Right cardiac atrium (tissue), 5 donors: ENCODE data around the gene IQCM. TPM values are rescaled to one million over a fixed set of nuclear protein-coding genes. Genes with fewer than 3 reads are reported as not detected.

Experiments used
- ATAC-seq, 2 donors: fragments of 200-7000 bp; cut with Tn5 transposase; one replicate each; pipeline versions ENCODE4 v1.8.0 to v1.9.1; 2020; ENCODE audit warnings: moderate library complexity in 2 of 2, mild to moderate bottlenecking in 1 of 2
- DNase-seq, 3 donors: peaks; one replicate each; pipeline ENCODE4 v3.0.0-alpha.2; 2020
- H3K27ac ChIP-seq: one replicate; pipeline ENCODE4 v1.5.1; 2013; ENCODE audit warnings: mild to moderate bottlenecking, low read length, control low read depth, moderate library complexity
- H3K27me3 ChIP-seq: one replicate; pipeline ENCODE4 v1.6.1; 2013; ENCODE audit not compliant: control insufficient read depth, insufficient read depth
- H3K4me1 ChIP-seq: one replicate; pipeline ENCODE4 v1.6.1; 2013; ENCODE audit warnings: low read length; ENCODE audit not compliant: control insufficient read depth, insufficient read depth
- H3K4me3 ChIP-seq: one replicate; pipeline ENCODE4 v1.5.1; 2013; ENCODE audit warnings: low read length, control low read depth
- H3K9me3 ChIP-seq: one replicate; pipeline ENCODE4 v1.6.1; 2013; ENCODE audit warnings: low read length; ENCODE audit not compliant: control insufficient read depth
- WGBS: extraction: QIAGEN DNeasy Blood & Tissue Kit; methylation state at CpG from one replicate; pipeline ENCODE4 v1.1.7; 2013; 5-methylcytosine and 5-hydroxymethylcytosine counted together
- intact Hi-C, 4 donors: fragments of 100-400 bp; cut with DNase I; formaldehyde crosslinking; loops; one replicate each; pipeline versions ENCODE4 v1.11.0 to v1.14.0; 2022 to 2023
- polyA plus RNA-seq: library from polyadenylated mRNA; stranded (reverse); fragments of 200-250 nt; gene quantifications from one replicate; pipeline ENCODE4 v1.2.3, GENCODE V29; 2013
- total RNA-seq, 4 donors: library from RNA; stranded (reverse); fragmentation: NEBNext Ultra II Directional; extraction: Animal tissue kit (Norgen Biotek cat#: 25700); gene quantifications; one replicate each; pipeline ENCODE4 v1.2.1, GENCODE V29; 2021
- donor health status: healthy with polysubstance abuse.
- donor health status: DM: no; HTN: yes; CAD: no.
- donor health status: DM: no; HTN: no; CAD: no.
- donor health status: DM: no; HTN: yes; CAD: no; lungs with severe emphysema.
- donor health status: DM: yes; HTN: yes; CAD: no.

Gene IQCM
- total and polyA plus RNA-seq, 5 donors = not detected

DNA sequence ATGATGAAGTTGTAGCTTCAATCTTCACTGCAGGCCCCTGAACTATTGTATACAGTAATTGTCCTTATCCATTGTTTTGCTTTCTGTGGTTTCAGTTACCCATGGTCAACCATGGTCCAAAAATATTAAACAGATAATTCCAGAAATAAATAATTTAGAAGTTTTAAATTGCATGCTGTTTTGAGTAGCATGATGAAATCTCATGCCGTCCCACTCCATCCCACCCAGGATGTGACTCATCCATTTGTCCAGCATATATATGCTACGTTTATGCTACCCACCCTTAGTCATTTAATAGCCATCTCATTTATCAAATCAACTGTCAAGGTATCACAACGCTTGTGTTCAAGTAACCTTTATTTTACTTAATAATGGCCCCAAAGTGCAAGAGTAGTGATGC is 34.5 kb downstream of the IQCM start:
- Histone ChIP-seq H3K27me3 (no peaks in the 10 kb centered on the region), H3K4me3 (no peak overlapping the region), H3K27ac (no peak overlapping the region), H3K9me3 (no peaks in the 10 kb centered on the region), H3K4me1 (no peaks in the 10 kb centered on the region)
- intact Hi-C loops = no loop called here
- ATAC-seq (no peak), DNase-seq (no peak)
- 73% methylated on average over 3 of the region's 3 CpGs for WGBS

DNA sequence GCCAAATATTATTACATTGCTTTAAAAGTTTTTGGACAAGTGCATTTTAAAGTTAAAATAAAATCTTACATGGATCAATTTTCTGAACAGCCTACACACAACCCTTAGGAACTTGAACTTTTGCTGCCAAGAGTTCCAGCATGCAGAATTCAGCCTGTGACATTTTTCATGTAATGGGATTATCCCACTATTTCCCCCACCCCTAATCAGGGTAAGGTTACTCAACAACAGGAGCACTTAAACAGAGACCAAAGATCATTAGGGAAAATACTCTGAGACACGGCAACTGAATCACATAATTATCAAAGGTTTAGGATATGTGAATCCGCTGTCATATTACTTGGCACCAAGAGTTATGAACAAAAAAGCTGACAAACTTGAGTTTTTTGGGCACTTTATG is 47.2 kb downstream of the IQCM start:
- DNase-seq (no peak), ATAC-seq (no peak)
- Histone ChIP-seq H3K4me3 (no peak overlapping the region), H3K27ac (no peak overlapping the region), H3K9me3 (no peaks in the 10 kb centered on the region), H3K4me1 (no peaks in the 10 kb centered on the region), H3K27me3 (no peaks in the 10 kb centered on the region)
- 85% methylated on average over 2 of the region's 2 CpGs for WGBS
- intact Hi-C loops = no loop called here

DNA sequence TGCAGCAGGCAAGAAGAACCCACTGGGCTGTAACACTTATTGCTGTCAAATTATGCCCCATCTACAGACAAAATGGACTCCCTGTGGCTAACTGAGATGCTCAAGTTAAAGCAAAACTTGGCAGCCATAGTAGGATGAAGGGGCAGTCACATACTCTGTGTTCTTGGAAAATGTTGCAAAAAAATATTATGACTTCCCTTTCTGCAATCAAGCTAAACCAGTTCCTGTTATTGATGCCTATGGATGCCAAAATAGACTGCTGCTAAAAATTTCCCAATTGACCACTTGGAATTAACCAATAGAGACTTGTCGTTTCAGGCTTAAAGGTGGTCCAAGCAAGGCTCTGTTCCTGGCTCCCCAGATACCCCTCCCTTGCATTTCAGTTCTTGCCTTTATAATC is 49.5 kb downstream of the IQCM start:
- no peak for ATAC-seq
- H3K27ac ChIP-seq = no peak overlapping the region
- no peaks in the 10 kb centered on the region for H3K27me3 ChIP-seq
- H3K4me1 ChIP-seq = no peaks in the 10 kb centered on the region
- H3K4me3 ChIP-seq = no peak overlapping the region
- intact Hi-C loops = no loop called here
- WGBS = 85% methylated on average over 1 of the region's 1 CpG
- DNase-seq = no peak
- no peaks in the 10 kb centered on the region for H3K9me3 ChIP-seq

DNA sequence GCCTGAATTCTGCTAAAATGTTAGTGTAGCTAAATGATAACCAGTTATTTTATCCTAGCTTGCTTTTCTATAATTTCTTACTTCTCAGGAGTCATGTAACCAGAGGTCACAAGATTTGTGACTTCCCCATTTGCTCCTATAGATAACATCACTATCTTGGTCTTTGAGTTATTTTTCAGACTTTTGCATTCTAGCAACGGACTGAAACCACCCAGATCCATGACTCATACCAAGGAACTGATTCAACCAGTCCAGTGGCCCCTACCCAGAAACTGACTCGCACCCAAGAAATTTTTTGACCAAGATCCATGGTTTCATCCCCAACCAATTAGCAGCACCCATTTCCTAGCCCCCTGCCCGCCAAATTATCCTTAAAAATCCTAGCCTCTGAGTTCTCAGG is 50.0 kb downstream of the IQCM start:
- ATAC-seq (no peak), DNase-seq (no peak)
- H3K4me1 ChIP-seq = no peaks in the 10 kb centered on the region
- no peak overlapping the region for H3K27ac ChIP-seq
- H3K4me3 ChIP-seq = no peak overlapping the region
- no peaks in the 10 kb centered on the region for H3K27me3 ChIP-seq
- WGBS = 66% methylated on average over 3 of the region's 3 CpGs
- intact Hi-C loops = no loop called here
- no peaks in the 10 kb centered on the region for H3K9me3 ChIP-seq

DNA sequence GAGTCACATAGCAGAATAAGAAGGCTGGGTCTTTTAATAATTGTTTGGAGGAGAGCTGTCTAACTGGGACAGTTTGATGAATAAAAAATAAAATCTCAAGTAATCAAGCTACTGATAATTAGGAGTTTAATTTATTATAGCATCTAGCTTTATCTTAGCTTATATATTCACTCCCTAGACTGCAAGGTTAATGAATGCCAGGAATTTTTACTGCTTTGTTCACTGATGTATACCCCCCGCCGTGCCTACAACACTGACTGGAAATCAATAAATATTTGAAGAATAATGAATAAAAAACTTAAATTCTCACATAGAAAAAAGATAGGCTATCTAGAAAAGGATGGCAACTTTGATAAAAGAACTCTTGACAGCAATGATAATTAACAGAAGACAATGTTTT is 59.7 kb downstream of the IQCM start:
- no peak for ATAC-seq
- whole genome bisulfite sequencing = 87% methylated on average over 2 of the region's 2 CpGs
- intact Hi-C loops = no loop called here
- Histone ChIP-seq H3K4me1 (no peaks in the 10 kb centered on the region), H3K27me3 (no peaks in the 10 kb centered on the region), H3K27ac (no peak overlapping the region), H3K4me3 (no peak overlapping the region), H3K9me3 (no peaks in the 10 kb centered on the region)
- no peak for DNase-seq

DNA sequence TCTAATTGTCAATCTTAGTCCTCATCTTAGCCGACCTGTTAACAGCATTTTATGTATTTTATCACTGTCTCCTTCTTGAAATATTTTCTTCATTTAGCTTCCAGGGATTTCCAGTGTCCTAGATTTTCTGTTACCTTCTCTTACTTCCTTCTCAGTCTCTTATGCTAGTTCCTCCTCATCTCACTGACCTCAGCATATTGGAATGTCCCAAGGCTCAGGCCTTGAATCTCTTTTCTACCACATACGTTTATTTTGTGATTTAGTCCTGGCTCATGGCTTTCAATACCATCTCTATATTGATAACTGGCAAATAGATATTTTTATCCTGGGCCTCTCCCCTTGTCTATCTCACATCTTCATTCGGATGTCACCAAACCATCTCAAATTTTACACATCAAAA is 61.1 kb downstream of the IQCM start:
- no peaks in the 10 kb centered on the region for H3K9me3 ChIP-seq

DNA sequence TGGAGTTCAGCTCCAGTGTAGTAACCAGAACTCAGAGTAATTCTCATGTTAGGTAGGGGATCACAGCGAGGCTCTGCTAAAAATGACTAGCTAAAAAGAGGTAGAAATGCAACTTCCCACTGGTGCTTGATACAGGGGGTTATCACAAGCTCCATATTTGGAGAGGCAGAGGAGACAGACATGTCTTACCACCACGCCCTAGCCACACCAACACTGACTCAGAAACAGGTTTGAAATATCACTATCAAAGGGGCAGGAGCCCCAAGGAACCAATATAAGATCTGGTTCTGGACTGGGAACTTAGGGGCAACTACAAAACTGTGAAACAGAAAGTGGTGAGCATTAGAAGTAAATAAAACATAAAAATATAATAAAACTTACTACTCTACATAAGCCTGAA is 62.9 kb downstream of the IQCM start:
- Histone ChIP-seq H3K4me3 (no peak overlapping the region), H3K9me3 (no peaks in the 10 kb centered on the region), H3K27me3 (no peaks in the 10 kb centered on the region), H3K4me1 (no peaks in the 10 kb centered on the region), H3K27ac (no peak overlapping the region)
- 42% methylated on average over 2 of the region's 2 CpGs for WGBS
- no peak for ATAC-seq
- intact Hi-C loops = no loop called here
- no peak for DNase-seq

More for the DNA sequence above, 61.1 kb downstream of the IQCM start:
- intact Hi-C loops = no loop called here
- Histone ChIP-seq H3K27me3 (no peaks in the 10 kb centered on the region), H3K4me3 (no peak overlapping the region), H3K4me1 (no peaks in the 10 kb centered on the region), H3K27ac (no peak overlapping the region)
- no peak for ATAC-seq
- DNase-seq = no peak
- WGBS = 64% methylated on average over 3 of the region's 3 CpGs

DNA sequence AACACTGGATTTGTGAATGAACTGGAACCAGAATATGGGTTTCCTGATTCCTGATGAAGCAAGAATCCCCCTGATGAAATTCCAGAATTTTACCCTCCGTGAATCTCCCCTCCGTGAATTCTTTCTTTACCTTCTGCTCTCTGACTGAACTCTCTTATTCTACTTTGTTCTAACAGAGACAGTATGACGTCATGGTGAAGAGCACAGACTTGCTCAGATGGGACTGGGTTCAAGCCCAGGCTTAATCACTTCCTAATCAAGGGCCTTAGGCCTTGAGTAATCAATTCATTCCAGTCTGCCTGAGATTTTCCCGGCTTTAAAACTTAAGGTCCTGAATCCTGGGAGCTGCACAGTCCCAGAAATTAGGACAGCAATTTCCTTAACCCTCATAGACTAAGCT is 64.5 kb downstream of the IQCM start:
- ATAC-seq = no peak
- no peaks in the 10 kb centered on the region for H3K4me1 ChIP-seq
- 72% methylated on average over 4 of the region's 4 CpGs for WGBS
- no peak for DNase-seq
- no peak overlapping the region for H3K4me3 ChIP-seq
- no peak overlapping the region for H3K27ac ChIP-seq
- intact Hi-C loops = no loop called here
- no peaks in the 10 kb centered on the region for H3K9me3 ChIP-seq
- H3K27me3 ChIP-seq = no peaks in the 10 kb centered on the region

DNA sequence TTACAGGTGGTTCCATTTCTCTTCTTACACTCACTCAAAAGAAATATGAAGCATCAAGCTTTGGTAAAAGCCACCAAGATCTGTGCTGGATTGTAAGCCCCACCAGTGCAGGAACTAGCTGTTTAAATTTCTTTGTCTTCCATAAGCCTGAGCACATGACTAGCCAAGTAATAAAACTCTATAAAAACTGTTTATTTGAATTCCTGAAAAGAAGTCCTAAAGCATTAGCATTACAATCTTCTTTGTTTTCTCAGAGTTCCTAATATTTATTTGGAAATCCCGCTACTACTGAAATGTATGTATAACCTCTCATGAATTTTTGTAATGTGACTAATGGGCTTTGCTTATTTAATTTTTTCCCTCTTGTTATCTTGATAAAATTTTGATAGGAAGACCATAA is 65.9 kb downstream of the IQCM start:
- no peaks in the 10 kb centered on the region for H3K4me1 ChIP-seq
- 90% methylated on average over 1 of the region's 1 CpG for WGBS
- no peaks in the 10 kb centered on the region for H3K9me3 ChIP-seq
- H3K27me3 ChIP-seq = no peaks in the 10 kb centered on the region
- H3K4me3 ChIP-seq = no peak overlapping the region
- intact Hi-C loops = no loop called here
- ATAC-seq (no peak), DNase-seq (no peak)
- no peak overlapping the region for H3K27ac ChIP-seq

DNA sequence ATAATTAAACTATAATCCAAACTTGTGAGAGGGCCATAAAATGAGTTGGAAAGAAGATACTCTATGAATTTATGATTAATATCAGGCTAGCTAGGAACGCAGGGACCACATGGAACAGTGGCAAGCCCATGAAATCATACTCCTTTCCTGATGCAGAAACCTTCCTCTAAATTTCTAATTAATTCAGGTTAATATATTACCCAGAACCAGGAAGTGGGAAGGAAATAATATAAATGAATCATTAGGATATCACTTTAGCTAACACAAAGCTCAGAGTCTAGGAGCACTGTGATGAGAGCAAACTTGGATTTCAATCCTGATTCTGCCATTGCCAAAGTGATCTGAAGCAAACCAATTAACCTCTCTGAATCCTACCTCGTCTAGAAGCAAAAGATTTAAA is 68.0 kb downstream of the IQCM start:
- Histone ChIP-seq H3K4me1 (no peaks in the 10 kb centered on the region), H3K27ac (no peak overlapping the region), H3K27me3 (no peaks in the 10 kb centered on the region), H3K9me3 (no peaks in the 10 kb centered on the region), H3K4me3 (no peak overlapping the region)
- DNase-seq = no peak
- ATAC-seq = no peak
- WGBS = 69% methylated on average over 2 of the region's 2 CpGs
- intact Hi-C loops = no loop called here

DNA sequence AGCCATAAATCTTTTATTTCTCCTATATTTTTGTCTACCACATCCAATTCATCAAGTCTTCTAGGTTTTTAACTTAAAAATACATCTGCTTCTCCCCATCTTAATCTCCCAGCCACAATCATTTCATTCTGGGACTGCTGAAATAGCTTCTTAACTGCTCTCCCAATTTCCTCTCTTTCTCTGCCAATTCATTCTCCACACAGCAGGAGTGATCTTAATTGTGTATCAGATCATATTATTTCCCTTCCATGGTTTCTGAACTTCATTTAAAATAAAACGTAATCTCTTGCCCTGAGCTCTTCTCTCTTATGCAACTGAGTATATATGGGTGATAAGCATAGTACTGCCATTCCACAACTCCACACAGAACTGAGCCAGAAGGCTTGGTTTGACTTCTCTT is 69.4 kb downstream of the IQCM start:
- Histone ChIP-seq H3K27me3 (no peaks in the 10 kb centered on the region), H3K9me3 (no peaks in the 10 kb centered on the region), H3K27ac (no peak overlapping the region), H3K4me3 (no peak overlapping the region), H3K4me1 (no peaks in the 10 kb centered on the region)
- intact Hi-C loops = no loop called here
- no peak for ATAC-seq
- 54% methylated on average over 1 of the region's 1 CpG for WGBS
- no peak for DNase-seq

DNA sequence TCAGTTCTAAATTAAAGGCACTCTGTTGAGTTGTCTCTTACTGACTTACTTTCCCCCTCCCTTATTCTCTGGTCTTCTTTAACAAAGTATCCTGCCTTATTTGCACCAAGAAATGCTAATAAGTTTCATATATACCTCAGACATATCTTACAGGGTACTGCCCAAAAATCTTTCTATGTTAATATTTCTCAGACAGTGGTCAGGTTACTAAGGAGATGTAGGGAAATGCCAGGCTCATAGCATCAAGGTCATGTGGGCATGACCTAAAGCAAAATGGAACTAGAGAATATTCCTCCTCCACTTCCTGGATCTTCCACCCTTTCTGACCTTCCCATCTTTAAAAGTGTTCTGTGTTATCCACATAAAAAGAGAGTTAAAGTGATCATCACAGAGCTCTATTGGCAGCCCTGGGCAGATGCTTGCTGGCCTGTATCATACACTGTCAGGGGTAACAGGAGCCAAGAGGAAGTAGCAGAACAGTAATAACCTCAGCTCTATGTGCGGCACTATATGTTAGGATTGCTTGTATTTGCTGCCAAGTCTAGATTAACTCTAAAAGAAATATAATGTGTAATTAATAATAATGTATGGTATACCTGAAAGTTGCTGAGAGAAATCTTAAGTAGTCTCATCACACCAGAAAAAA is 74.3 kb downstream of the IQCM start:
- DNase-seq = no peak
- Histone ChIP-seq H3K27ac (no peak overlapping the region), H3K4me1 (no peaks in the 10 kb centered on the region), H3K27me3 (no peaks in the 10 kb centered on the region), H3K9me3 (no peaks in the 10 kb centered on the region), H3K4me3 (no peak overlapping the region)
- intact Hi-C loops = no loop called here
- no peak for ATAC-seq
- WGBS = 66% methylated on average over 1 of the region's 1 CpG
